ENCODE data around the gene ZMYM3.

GRCh38 chrX:71296806-71297205, 42.9 kb upstream of the ZMYM3 start:
- no peak for TF ChIP-seq CTCF (conservative IDR thresholded peaks at IDR 0.05)
- TF ChIP-seq ZFX (IDR thresholded peaks at IDR 0.05): no peak
